ENCODE results near the gene OR13J1. TPM values are rescaled to one million over a fixed set of nuclear protein-coding genes. Genes with fewer than 3 reads are reported as not detected.

Gene OR13J1
- total RNA-seq, 1 donor from 2014 or later: not detected

- Histone ChIP-seq H3K4me1 (peaks cover 56% of the 10 kb centered on the region), H3K9me3 (no peaks in the 10 kb centered on the region), H3K27me3 (no peaks in the 10 kb centered on the region), H3K36me3 (no peaks in the 10 kb centered on the region), H3K4me3 (no peak overlapping the region), H3K27ac (no peak overlapping the region)
- intact Hi-C loops (cut with DNase I): no loop called here
- TF ChIP-seq CTCF (IDR thresholded peaks at IDR 0.05) (no peak), POLR2AphosphoS5 (IDR thresholded peaks at IDR 0.05; ENCODE audit: insufficient read depth in 1 of 2, low read depth in 1 of 2) (no peak), POLR2A (IDR thresholded peaks at IDR 0.05) (no peak)
- no peak for DNase-seq (ENCODE audit: extremely low spot score in 2 of 2)
Observed at GRCh38 chr9:35827486-35827885, 42.7 kb downstream of the OR13J1 start.

GRCh38 chr9:35826071-35826701, 44.0 kb downstream of the OR13J1 start:
- Histone ChIP-seq H3K27me3 (no peaks in the 10 kb centered on the region), H3K4me1 (peaks cover 45% of the 10 kb centered on the region), H3K27ac (peak overlapping the region; percentile 45), H3K36me3 (no peaks in the 10 kb centered on the region), H3K9me3 (no peaks in the 10 kb centered on the region), H3K4me3 (no peak overlapping the region)
- TF ChIP-seq POLR2A (IDR thresholded peaks at IDR 0.05) (no peak), POLR2AphosphoS5 (IDR thresholded peaks at IDR 0.05; ENCODE audit: insufficient read depth in 1 of 2, low read depth in 1 of 2) (peak in 1 of 2 donors; percentile 22), CTCF (IDR thresholded peaks at IDR 0.05) (peak; percentile 54 to 73 (median 57))
- DNase-seq (ENCODE audit: extremely low spot score in 2 of 2): no peak
- intact Hi-C loops (cut with DNase I): no loop called here

- intact Hi-C loops (cut with DNase I): no loop called here
- Histone ChIP-seq H3K27ac (no peak overlapping the region), H3K4me3 (no peak overlapping the region), H3K36me3 (no peaks in the 10 kb centered on the region), H3K9me3 (no peaks in the 10 kb centered on the region), H3K27me3 (no peaks in the 10 kb centered on the region), H3K4me1 (peaks cover 21% of the 10 kb centered on the region)
- no peak for DNase-seq (ENCODE audit: extremely low spot score in 2 of 2)
- TF ChIP-seq POLR2A (IDR thresholded peaks at IDR 0.05): no peak
- no peak for TF ChIP-seq POLR2AphosphoS5 (IDR thresholded peaks at IDR 0.05; ENCODE audit: insufficient read depth in 1 of 2, low read depth in 1 of 2)
- TF ChIP-seq CTCF (IDR thresholded peaks at IDR 0.05): no peak
Observed at GRCh38 chr9:35822926-35823325, 47.3 kb downstream of the OR13J1 start.

- H3K9me3 ChIP-seq: no peaks in the 10 kb centered on the region
- no peak for DNase-seq (ENCODE audit: extremely low spot score in 2 of 2)
- no peak overlapping the region for H3K27ac ChIP-seq
- H3K4me1 ChIP-seq: peaks cover 8% of the 10 kb centered on the region
- H3K36me3 ChIP-seq: no peaks in the 10 kb centered on the region
- no peak for TF ChIP-seq CTCF (IDR thresholded peaks at IDR 0.05)
- TF ChIP-seq POLR2A (IDR thresholded peaks at IDR 0.05): no peak
- TF ChIP-seq POLR2AphosphoS5 (IDR thresholded peaks at IDR 0.05; ENCODE audit: insufficient read depth in 1 of 2, low read depth in 1 of 2): no peak
- H3K27me3 ChIP-seq: no peaks in the 10 kb centered on the region
- H3K4me3 ChIP-seq: no peak overlapping the region
- intact Hi-C loops (cut with DNase I): no loop called here
Observed at GRCh38 chr9:35820076-35820475, 50.1 kb downstream of the OR13J1 start.

Other genes with a start within 250 kb of the OR13J1 start
- gene SIT1, start 219.5 kb downstream of the OR13J1 start, total RNA-seq: 2.5 TPM
- 8,462 TPM for gene RMRP, start 212.4 kb downstream of the OR13J1 start, total RNA-seq
- 17.2 TPM for gene CCDC107, start 212.1 kb downstream of the OR13J1 start, total RNA-seq
- 1.2 TPM for gene ARHGEF39, start 205.2 kb downstream of the OR13J1 start, total RNA-seq
- 0.98 TPM for gene CA9, start 196.5 kb downstream of the OR13J1 start, total RNA-seq
- gene TPM2, start 180.5 kb downstream of the OR13J1 start, total RNA-seq: 460 TPM
- gene TLN1, start 138.2 kb downstream of the OR13J1 start, total RNA-seq: 268 TPM
- gene CREB3, start 137.7 kb downstream of the OR13J1 start, total RNA-seq: 35.1 TPM
- 77.3 TPM for gene GBA2, start 121.2 kb downstream of the OR13J1 start, total RNA-seq
- 16.2 TPM for gene RGP1, start 121.1 kb downstream of the OR13J1 start, total RNA-seq
- gene MSMP, start 116.1 kb downstream of the OR13J1 start, total RNA-seq: not detected
- gene NPR2, start 78.8 kb downstream of the OR13J1 start, total RNA-seq: 17.2 TPM
- gene SPAG8, start 58.1 kb downstream of the OR13J1 start, total RNA-seq: not detected
- gene HINT2, start 55.4 kb downstream of the OR13J1 start, total RNA-seq: 24.1 TPM
- gene FAM221B, start 41.7 kb downstream of the OR13J1 start, total RNA-seq: not detected
- 11.3 TPM for gene TMEM8B, start 41.2 kb downstream of the OR13J1 start, total RNA-seq
- gene HRCT1, start 35.8 kb upstream of the OR13J1 start, total RNA-seq: 5.4 TPM
- gene SPAAR, start 39.1 kb upstream of the OR13J1 start, total RNA-seq: 0.49 TPM
- gene OR2S2, start 87.8 kb upstream of the OR13J1 start, total RNA-seq: not detected
- 15.5 TPM for gene RECK, start 166.5 kb upstream of the OR13J1 start, total RNA-seq

Data from vagina (tissue), 2 donors.